Trophoblast cell (in vitro differentiated cells and primary cell): ENCODE measurements around the gene MYF5.

Source experiments
- DNase-seq, 2 donors: peaks; one replicate each; pipeline ENCODE4 v3.0.0-alpha.2; 2016
- H2AFZ ChIP-seq: 2 replicates; pipeline ENCODE4 v1.6.1; 2013; ENCODE audit warnings: low read length, moderate library complexity, mild to moderate bottlenecking; ENCODE audit not compliant: insufficient read depth, poor library complexity
- H2AK5ac ChIP-seq: 2 replicates; pipeline ENCODE4 v1.6.1; 2013; ENCODE audit warnings: mild to moderate bottlenecking, low read length
- H2BK120ac ChIP-seq: 2 replicates; pipeline ENCODE4 v1.6.1; 2013; ENCODE audit warnings: low read length, mild to moderate bottlenecking, moderate library complexity; ENCODE audit not compliant: insufficient read depth, poor library complexity
- H2BK12ac ChIP-seq: 2 replicates; pipeline ENCODE4 v1.6.1; 2013; ENCODE audit warnings: mild to moderate bottlenecking, low read length, moderate library complexity
- H2BK5ac ChIP-seq: 2 replicates; pipeline ENCODE4 v1.6.1; 2013; ENCODE audit warnings: low read length, low read depth, moderate library complexity, mild to moderate bottlenecking; ENCODE audit not compliant: poor library complexity
- H3K14ac ChIP-seq: 2 replicates; pipeline ENCODE4 v1.6.1; 2013; ENCODE audit warnings: mild to moderate bottlenecking, low read length
- H3K18ac ChIP-seq: 2 replicates; pipeline ENCODE4 v1.6.1; 2013; ENCODE audit warnings: mild to moderate bottlenecking, low read length
- H3K23ac ChIP-seq: 2 replicates; pipeline ENCODE4 v1.6.1; 2013; ENCODE audit warnings: low read length
- H3K27ac ChIP-seq: 2 replicates; pipeline ENCODE4 v1.5.1; 2013; ENCODE audit warnings: low read depth, mild to moderate bottlenecking, inconsistent platforms, low read length, moderate library complexity
- H3K27me3 ChIP-seq: 2 replicates; pipeline ENCODE4 v1.6.1; 2013; ENCODE audit warnings: inconsistent platforms, mild to moderate bottlenecking, low read length, moderate library complexity; ENCODE audit not compliant: insufficient read depth
- H3K36me3 ChIP-seq, 2 experiments: 1 replicate in 1 of 2; 2 replicates in 1 of 2; pipeline ENCODE4 v1.6.1; 2013; ENCODE audit warnings: low read length in 2 of 2, mild to moderate bottlenecking in 2 of 2, moderate library complexity in 1 of 2; ENCODE audit not compliant: insufficient read depth in 2 of 2, control insufficient read depth in 1 of 2
- H3K4ac ChIP-seq: 2 replicates; pipeline ENCODE4 v1.6.1; 2013; ENCODE audit warnings: low read depth, mild to moderate bottlenecking, low read length, moderate library complexity
- H3K4me1 ChIP-seq, 2 experiments: 1 replicate in 1 of 2; 2 replicates in 1 of 2; pipeline ENCODE4 v1.6.1; 2013; ENCODE audit warnings: low read length in 2 of 2, mild to moderate bottlenecking in 2 of 2, moderate library complexity in 1 of 2; ENCODE audit not compliant: insufficient read depth in 2 of 2, control insufficient read depth in 1 of 2
- H3K4me2 ChIP-seq: 2 replicates; pipeline ENCODE4 v1.6.1; 2013; ENCODE audit warnings: inconsistent platforms, mild to moderate bottlenecking, low read length, moderate library complexity
- H3K4me3 ChIP-seq: 2 replicates; pipeline ENCODE4 v1.5.1; 2013; ENCODE audit warnings: mild to moderate bottlenecking, low read depth, low read length, inconsistent platforms
- H3K79me1 ChIP-seq: one replicate; pipeline ENCODE4 v1.6.1; 2013; ENCODE audit warnings: low read length
- H3K79me2 ChIP-seq: 2 replicates; pipeline ENCODE4 v1.6.1; 2013; ENCODE audit warnings: low read length, mild to moderate bottlenecking; ENCODE audit not compliant: control insufficient read depth, insufficient read depth, poor library complexity
- H3K9ac ChIP-seq: 2 replicates; pipeline ENCODE4 v1.6.1; 2013; ENCODE audit warnings: mild to moderate bottlenecking, low read length
- H3K9me3 ChIP-seq: 2 replicates; pipeline ENCODE4 v1.6.1; 2013; ENCODE audit warnings: low read depth, mild to moderate bottlenecking, control low read depth, inconsistent platforms, low read length; ENCODE audit not compliant: insufficient read depth
- H4K12ac ChIP-seq: 2 replicates; pipeline ENCODE4 v1.6.1; 2013; ENCODE audit warnings: low read depth, mild to moderate bottlenecking, low read length, moderate library complexity
- H4K8ac ChIP-seq: 2 replicates; pipeline ENCODE4 v1.6.1; 2013; ENCODE audit warnings: low read depth, mild to moderate bottlenecking, low read length, moderate library complexity
- H4K91ac ChIP-seq: one replicate; pipeline ENCODE4 v1.6.1; 2013; ENCODE audit warnings: low read depth, mild to moderate bottlenecking, low read length, moderate library complexity
- WGBS: extraction: QIAGEN DNeasy Blood & Tissue Kit; methylation state at CpG from one replicate; pipeline ENCODE4 v1.1.7; 2013; ENCODE audit warnings: missing lambda C conversion rate; ENCODE audit not compliant: insufficient read length, insufficient coverage; ENCODE audit errors: extremely low coverage; 5-methylcytosine and 5-hydroxymethylcytosine counted together

MYF5 gene

GRCh38 chr12:80677994-80678393, 38.7 kb upstream of the MYF5 start:
- no peak overlapping the region for H4K12ac ChIP-seq
- no peak overlapping the region for H3K4ac ChIP-seq
- no peaks in the 10 kb centered on the region for H3K9me3 ChIP-seq
- no peaks in the 10 kb centered on the region for H3K79me2 ChIP-seq
- no peak overlapping the region for H3K4me3 ChIP-seq
- H3K27ac ChIP-seq: no peak overlapping the region
- no CpG with 5 or more reads among the region's 1 CpG for WGBS
- H3K14ac ChIP-seq: no peak overlapping the region
- no peaks in the 10 kb centered on the region for H3K79me1 ChIP-seq
- H4K91ac ChIP-seq: no peak overlapping the region
- H3K27me3 ChIP-seq: no peaks in the 10 kb centered on the region
- no peak overlapping the region for H3K18ac ChIP-seq
- DNase-seq: no peak
- no peaks in the 10 kb centered on the region for H3K4me1 ChIP-seq
- no peak overlapping the region for H3K23ac ChIP-seq
- no peak overlapping the region for H2BK12ac ChIP-seq
- no peak overlapping the region for H2AK5ac ChIP-seq
- H3K36me3 ChIP-seq: no peaks in the 10 kb centered on the region
- no peak overlapping the region for H2AFZ ChIP-seq
- no peak overlapping the region for H2BK5ac ChIP-seq
- no peak overlapping the region for H3K9ac ChIP-seq
- no peak overlapping the region for H2BK120ac ChIP-seq
- H4K8ac ChIP-seq: no peak overlapping the region
- no peak overlapping the region for H3K4me2 ChIP-seq

GRCh38 chr12:80679346-80680131, 37.2 kb upstream of the MYF5 start:
- Histone ChIP-seq H3K23ac (no peak overlapping the region), H2BK5ac (no peak overlapping the region), H3K18ac (no peak overlapping the region), H3K79me1 (no peaks in the 10 kb centered on the region), H2BK12ac (no peak overlapping the region), H3K9ac (no peak overlapping the region), H4K91ac (no peak overlapping the region), H3K4ac (no peak overlapping the region), H4K12ac (no peak overlapping the region), H4K8ac (no peak overlapping the region), H3K4me1 (no peaks in the 10 kb centered on the region), H2AK5ac (no peak overlapping the region), H2BK120ac (no peak overlapping the region), H3K4me2 (no peak overlapping the region), H3K4me3 (no peak overlapping the region), H3K27ac (no peak overlapping the region), H3K36me3 (no peaks in the 10 kb centered on the region), H3K9me3 (no peaks in the 10 kb centered on the region), H3K79me2 (no peaks in the 10 kb centered on the region), H2AFZ (no peak overlapping the region), H3K27me3 (no peaks in the 10 kb centered on the region), H3K14ac (no peak overlapping the region)
- WGBS: no CpG with 5 or more reads among the region's 3 CpGs
- DNase-seq: no peak

- Histone ChIP-seq H3K27ac (no peak overlapping the region), H2BK5ac (no peak overlapping the region), H4K12ac (no peak overlapping the region), H4K91ac (no peak overlapping the region), H2BK120ac (no peak overlapping the region), H3K79me1 (no peaks in the 10 kb centered on the region), H3K27me3 (no peaks in the 10 kb centered on the region), H3K4me3 (no peak overlapping the region), H3K4ac (no peak overlapping the region), H3K9ac (no peak overlapping the region), H3K23ac (no peak overlapping the region), H2BK12ac (no peak overlapping the region), H4K8ac (no peak overlapping the region), H3K79me2 (no peaks in the 10 kb centered on the region), H3K4me2 (no peak overlapping the region), H2AFZ (no peak overlapping the region), H3K9me3 (no peaks in the 10 kb centered on the region), H3K4me1 (no peaks in the 10 kb centered on the region), H3K36me3 (no peaks in the 10 kb centered on the region), H3K18ac (no peak overlapping the region), H3K14ac (no peak overlapping the region), H2AK5ac (no peak overlapping the region)
- no CpG with 5 or more reads among the region's 2 CpGs for WGBS
- no peak for DNase-seq
These were observed 35.4 kb upstream of the MYF5 start for GRCh38 chr12:80681287-80681686.

GRCh38 chr12:80681786-80682185, 34.9 kb upstream of the MYF5 start:
- H4K91ac ChIP-seq: no peak overlapping the region
- no CpG with 5 or more reads among the region's 3 CpGs for WGBS
- H2BK12ac ChIP-seq: no peak overlapping the region
- H3K79me2 ChIP-seq: no peaks in the 10 kb centered on the region
- H3K9ac ChIP-seq: no peak overlapping the region
- no peak overlapping the region for H2BK5ac ChIP-seq
- no peak overlapping the region for H2AFZ ChIP-seq
- no peak overlapping the region for H2AK5ac ChIP-seq
- no peaks in the 10 kb centered on the region for H3K27me3 ChIP-seq
- no peak overlapping the region for H4K12ac ChIP-seq
- no peaks in the 10 kb centered on the region for H3K36me3 ChIP-seq
- no peaks in the 10 kb centered on the region for H3K4me1 ChIP-seq
- no peak for DNase-seq
- no peak overlapping the region for H3K4me2 ChIP-seq
- no peak overlapping the region for H3K4ac ChIP-seq
- no peak overlapping the region for H3K18ac ChIP-seq
- H3K9me3 ChIP-seq: no peaks in the 10 kb centered on the region
- H3K14ac ChIP-seq: no peak overlapping the region
- H2BK120ac ChIP-seq: no peak overlapping the region
- no peak overlapping the region for H3K23ac ChIP-seq
- H4K8ac ChIP-seq: no peak overlapping the region
- H3K79me1 ChIP-seq: no peaks in the 10 kb centered on the region
- H3K4me3 ChIP-seq: no peak overlapping the region
- no peak overlapping the region for H3K27ac ChIP-seq
